H1 (cell line): ENCODE measurements around the gene SHANK2. TPM values are rescaled to one million over a fixed set of nuclear protein-coding genes. Genes with fewer than 3 reads are reported as not detected.

Source experiments
- CTCF ChIA-PET: fragments of 300-600 bp; sonication (Branson Sonifier 250); formaldehyde crosslinking; loops from one replicate; lab custom pipeline; 2021; ENCODE audit not compliant: partially characterized antibody; lab: Charles Lee
- POLR2A ChIA-PET: fragments of 300-600 bp; sonication (Branson Sonifier 250); formaldehyde crosslinking; loops from one replicate; lab custom pipeline; 2021; ENCODE audit warnings: inconsistent platforms; ENCODE audit not compliant: partially characterized antibody; lab: Charles Lee
- DNase-seq, 2 experiments: peaks; one replicate each; pipeline versions ENCODE4 v3.0.0 to v3.0.0-alpha.2; 2010 to 2022; ENCODE audit warnings: low spot score in 2 of 2, low read depth in 1 of 2, mixed read lengths in 1 of 2
- FAIRE-seq: peaks from 2 replicates; lab custom pipeline; 2011; peaks lifted over from hg19 to GRCh38; lab: Jason Lieb, UNC
- H2AFZ ChIP-seq: 2 replicates; pipeline ENCODE4 v1.8.1; 2012; ENCODE audit warnings: low read length, inconsistent platforms
- H2AK5ac ChIP-seq: 2 replicates; pipeline ENCODE4 v1.6.1; 2013; ENCODE audit warnings: low read depth, low read length
- H2BK120ac ChIP-seq: replicated peaks from 2 replicates; pipeline ENCODE3; 2013; ENCODE audit warnings: low read depth, low read length, inconsistent platforms
- H2BK12ac ChIP-seq: 2 replicates; pipeline ENCODE4 v1.6.1; 2013; ENCODE audit warnings: low read depth, low read length
- H2BK15ac ChIP-seq: 2 replicates; pipeline ENCODE4 v1.6.1; 2013; ENCODE audit warnings: low read length
- H2BK20ac ChIP-seq: 2 replicates; pipeline ENCODE4 v1.6.1; 2013; ENCODE audit warnings: low read length
- H2BK5ac ChIP-seq: 2 replicates; pipeline ENCODE4 v1.6.1; 2013; ENCODE audit warnings: low read depth, low read length
- H3K14ac ChIP-seq: 2 replicates; pipeline ENCODE4 v1.6.1; 2013; ENCODE audit warnings: inconsistent platforms; ENCODE audit not compliant: insufficient read length
- H3K18ac ChIP-seq: 2 replicates; pipeline ENCODE4 v1.6.1; 2013; ENCODE audit warnings: low read length; ENCODE audit errors: extremely low read depth
- H3K23ac ChIP-seq: 2 replicates; pipeline ENCODE4 v1.6.1; 2013; ENCODE audit warnings: inconsistent platforms; ENCODE audit not compliant: insufficient read length
- H3K23me2 ChIP-seq: 2 replicates; pipeline ENCODE4 v1.6.1; 2013; ENCODE audit warnings: low read depth, low read length
- H3K27ac ChIP-seq: 2 replicates; pipeline ENCODE4 v1.6.1; 2011; ENCODE audit warnings: low read depth, low read length, inconsistent platforms
- H3K27me3 ChIP-seq, 4 experiments: replicated peaks in 1 of 4; 1 replicate in 1 of 4; 2 replicates in 3 of 4; pipeline versions ENCODE4 v1.6.1 to v1.8.1; 2011 to 2013; ENCODE audit warnings: low read length in 3 of 4, mild to moderate bottlenecking in 3 of 4, inconsistent platforms in 2 of 4, mixed read lengths in 2 of 4, moderate library complexity in 1 of 4; ENCODE audit not compliant: control insufficient read depth in 3 of 4, insufficient read depth in 3 of 4; ENCODE audit errors: extremely low read depth in 1 of 4
- H3K36me3 ChIP-seq, 4 experiments: 2 replicates each; pipeline versions ENCODE4 v1.6.1 to v1.8.1; 2011 to 2013; ENCODE audit warnings: mild to moderate bottlenecking in 4 of 4, low read length in 3 of 4, moderate library complexity in 2 of 4, control low read depth in 1 of 4, inconsistent platforms in 1 of 4; ENCODE audit not compliant: insufficient read depth in 4 of 4, control insufficient read depth in 2 of 4
- H3K4ac ChIP-seq: replicated peaks from 2 replicates; pipeline ENCODE3; 2013; ENCODE audit warnings: low read length, low read depth, mixed read lengths, inconsistent platforms; ENCODE audit not compliant: insufficient read length
- H3K4me1 ChIP-seq, 4 experiments: replicated peaks in 1 of 4; 1 replicate in 1 of 4; 2 replicates in 3 of 4; pipeline versions ENCODE4 v1.6.1 to v1.8.1; 2011 to 2013; ENCODE audit warnings: low read length in 3 of 4, inconsistent platforms in 2 of 4, mixed read lengths in 1 of 4; ENCODE audit not compliant: insufficient read depth in 4 of 4, control insufficient read depth in 3 of 4
- H3K4me2 ChIP-seq, 2 experiments: 2 replicates each; pipeline versions ENCODE4 v1.6.1 to v1.8.1; 2011 to 2013; ENCODE audit warnings: low read depth in 2 of 2, low read length in 2 of 2, control low read depth in 1 of 2, inconsistent platforms in 1 of 2, mild to moderate bottlenecking in 1 of 2; ENCODE audit not compliant: insufficient read depth in 1 of 2
- H3K4me3 ChIP-seq, 4 experiments: fragments of 200-600, 300-600 bp in 1 of 4; sonication (generic), shearing (Covaris generic), sonication (Bioruptor Twin) in 1 of 4; 2 replicates each; pipeline versions ENCODE4 v1.5.1 to v1.8.1; 2011 to 2016; ENCODE audit warnings: low read length in 4 of 4, low read depth in 3 of 4, control low read depth in 2 of 4, inconsistent platforms in 2 of 4, mild to moderate bottlenecking in 2 of 4, mixed read lengths in 1 of 4, moderate library complexity in 1 of 4; ENCODE audit not compliant: insufficient read depth in 2 of 4; ENCODE audit errors: extremely low read depth in 1 of 4
- H3K56ac ChIP-seq: replicated peaks from 2 replicates; pipeline ENCODE3; 2013; ENCODE audit warnings: low read depth, mild to moderate bottlenecking, mixed read lengths, low read length, inconsistent platforms; ENCODE audit not compliant: insufficient read length
- H3K79me1 ChIP-seq: 2 replicates; pipeline ENCODE4 v1.6.1; 2013; ENCODE audit warnings: low read depth, low read length, control low read depth
- H3K79me2 ChIP-seq, 2 experiments: 2 replicates each; pipeline versions ENCODE4 v1.6.1 to v1.8.1; 2012 to 2013; ENCODE audit warnings: low read length in 2 of 2, mild to moderate bottlenecking in 2 of 2, inconsistent platforms in 1 of 2; ENCODE audit not compliant: insufficient read depth in 2 of 2, control insufficient read depth in 1 of 2
- H3K9ac ChIP-seq, 4 experiments: replicated peaks in 1 of 4; 1 replicate in 1 of 4; 2 replicates in 3 of 4; pipeline versions ENCODE4 v1.6.1 to v1.8.1; 2011 to 2013; ENCODE audit warnings: low read depth in 3 of 4, low read length in 3 of 4, control low read depth in 2 of 4, mild to moderate bottlenecking in 2 of 4, moderate library complexity in 2 of 4, inconsistent platforms in 1 of 4; ENCODE audit errors: extremely low read depth in 1 of 4
- H3K9me3 ChIP-seq, 2 experiments: 2 replicates each; pipeline versions ENCODE4 v1.6.1 to v1.8.1; 2012 to 2013; ENCODE audit warnings: mild to moderate bottlenecking in 2 of 2, moderate library complexity in 2 of 2, control low read depth in 1 of 2, inconsistent platforms in 1 of 2, low read depth in 1 of 2, low read length in 1 of 2, mixed read lengths in 1 of 2; ENCODE audit not compliant: insufficient read depth in 2 of 2
- H4K20me1 ChIP-seq, 2 experiments: replicated peaks in 1 of 2; 2 replicates each; pipeline versions ENCODE3 to v1.8.1; 2011 to 2013; ENCODE audit warnings: inconsistent platforms in 2 of 2, low read length in 2 of 2, mild to moderate bottlenecking in 1 of 2; ENCODE audit not compliant: insufficient read depth in 2 of 2, control insufficient read depth in 1 of 2
- H4K5ac ChIP-seq: 2 replicates; pipeline ENCODE4 v1.6.1; 2013; ENCODE audit warnings: low read length, low read depth, mixed read lengths, inconsistent platforms; ENCODE audit not compliant: insufficient read length
- H4K8ac ChIP-seq: 2 replicates; pipeline ENCODE4 v1.8.0; 2013; ENCODE audit warnings: mild to moderate bottlenecking, moderate library complexity, low read length, inconsistent platforms; ENCODE audit not compliant: insufficient read depth; ENCODE audit errors: extremely low read depth
- H4K91ac ChIP-seq: replicated peaks from 2 replicates; pipeline ENCODE3; 2013; ENCODE audit warnings: low read length, mixed read lengths, inconsistent platforms; ENCODE audit not compliant: insufficient read length
- CREB1 ChIP-seq: IDR thresholded peaks from 2 replicates; pipeline ENCODE4 v1.6.1; 2012; ENCODE audit warnings: inconsistent platforms
- EZH2 ChIP-seq: fragments of 200-600 bp; sonication (generic); IDR thresholded peaks from 2 replicates; pipeline ENCODE4 v1.7.1; 2012; ENCODE audit warnings: low read depth, mild to moderate bottlenecking, moderate library complexity, low read length, inconsistent platforms; ENCODE audit not compliant: severe bottlenecking
- FOSL1 ChIP-seq: IDR thresholded peaks from 2 replicates; pipeline ENCODE4 v1.6.1; 2011; ENCODE audit warnings: mild to moderate bottlenecking, low read depth, low read length, moderate library complexity; ENCODE audit not compliant: insufficient read depth
- JUN ChIP-seq: IDR thresholded peaks from 2 replicates; pipeline ENCODE4 v1.6.1; 2011; ENCODE audit warnings: low read depth, mild to moderate bottlenecking, improper control_type of control experiment, low read length
- KDM4A ChIP-seq: IDR thresholded peaks from one replicate; pipeline ENCODE4 v1.7.1; 2012; ENCODE audit warnings: low read depth, mild to moderate bottlenecking, moderate library complexity, low read length, inconsistent platforms; ENCODE audit not compliant: severe bottlenecking
- KDM5A ChIP-seq: fragments of 200-600 bp; IDR thresholded peaks from 2 replicates; pipeline ENCODE4 v1.7.1; 2012; ENCODE audit warnings: mild to moderate bottlenecking, low read length, inconsistent platforms, mixed read lengths
- MAFK ChIP-seq: IDR thresholded peaks from 2 replicates; pipeline ENCODE4 v1.6.1; 2012; ENCODE audit warnings: low read depth, mild to moderate bottlenecking, improper control_type of control experiment, low read length
- POU5F1 ChIP-seq: IDR thresholded peaks from 2 replicates; pipeline ENCODE4 v1.6.1; 2011; ENCODE audit warnings: low read depth, mild to moderate bottlenecking, low read length, moderate library complexity
- RAD21 ChIP-seq, 2 experiments: IDR thresholded peaks in 1 of 2; conservative IDR thresholded peaks in 1 of 2; 2 replicates each; pipeline ENCODE4 v1.6.1; 2011; ENCODE audit warnings: low read depth in 2 of 2, low read length in 2 of 2, improper control_type of control experiment in 1 of 2, inconsistent platforms in 1 of 2, mild to moderate bottlenecking in 1 of 2, moderate library complexity in 1 of 2
- RFX5 ChIP-seq: IDR thresholded peaks from 2 replicates; pipeline ENCODE4 v1.6.1; 2011; ENCODE audit warnings: low read depth, low read length, improper control_type of control experiment, borderline replicate concordance
- SIRT6 ChIP-seq: IDR thresholded peaks from one replicate; pipeline ENCODE4 v1.7.1; 2012; ENCODE audit warnings: low read length, inconsistent platforms
- SP2 ChIP-seq: IDR thresholded peaks from 2 replicates; pipeline ENCODE4 v1.6.1; 2012; ENCODE audit warnings: mild to moderate bottlenecking, low read length, inconsistent platforms
- WGBS, 2 experiments: shearing (Covaris generic) in 1 of 2; methylation state at CpG; one replicate each; pipeline versions ENCODE4 v1.1.6 to v1.1.7; 2013 to 2015; ENCODE audit warnings: low lambda C conversion rate in 2 of 2, mixed read lengths in 2 of 2, inconsistent platforms in 1 of 2, low coverage in 1 of 2, missing lambda C conversion rate in 1 of 2; ENCODE audit not compliant: insufficient replicate concordance in 2 of 2, insufficient coverage in 1 of 2, insufficient read length in 1 of 2; ENCODE audit errors: extremely low coverage in 1 of 2, missing lambda C conversion rate in 1 of 2; 5-methylcytosine and 5-hydroxymethylcytosine counted together
- polyA plus RNA-seq, 7 experiments: library from polyadenylated mRNA; depleted of rRNA in 3 of 7; stranded (reverse) in 5 of 7; unstranded in 2 of 7; fragments of >200 nt in 5 of 7; fragments of 200-250 nt in 2 of 7; gene quantifications; 1 replicate in 5 of 7; 2 replicates in 1 of 7; 4 replicates in 1 of 7; pipeline versions ENCODE4 v1.2.1 to v1.2.3, GENCODE V29; 2011 to 2013; ENCODE audit warnings: missing spikeins in 2 of 7, mixed read lengths in 2 of 7
- total RNA-seq: library from RNA; stranded (reverse); fragmentation: NEBNext Ultra II Directional; extraction: Animal tissue kit (Norgen Biotek cat#: 25700); gene quantifications from 2 replicates; pipeline ENCODE4 v1.2.1, GENCODE V29; 2021

Gene SHANK2
- total and polyA plus RNA-seq, 2 of the 8 experiments (the other 6 are each of a cell fraction or from before 2014, with no cell fraction given), result 10.1 to 54.2 TPM

- WGBS, 2 experiments, result 84% methylated on average over 15 of the region's 15 CpGs; no CpG with 5 or more reads in 1 of the 2 experiments
- Histone ChIP-seq H2AK5ac (no peak overlapping the region), H3K4me3 (no peak overlapping the region), H3K23me2 (no peaks in the 10 kb centered on the region), H3K9me3 (no peaks in the 10 kb centered on the region), H3K27me3 (no peaks in the 10 kb centered on the region; a peak in 1 of 7 replicates), H4K20me1 (peaks cover 0 to 1% of the 10 kb centered on the region in 2 experiments), H3K79me2 (no peaks in the 10 kb centered on the region), H3K14ac (no peak overlapping the region), H3K36me3 (no peaks in the 10 kb centered on the region), H2BK120ac (no peak overlapping the region), H2BK5ac (no peak overlapping the region), H3K4me2 (no peak overlapping the region), H2BK20ac (no peak overlapping the region), H3K56ac (no peak overlapping the region), H3K18ac (no peak overlapping the region; the same call in 1 of the 2 replicates), H4K91ac (no peak overlapping the region), H4K5ac (no peak overlapping the region), H4K8ac (no peak overlapping the region), H2BK15ac (no peak overlapping the region), H3K4ac (no peak overlapping the region), H3K79me1 (no peaks in the 10 kb centered on the region), H3K23ac (no peak overlapping the region), H2BK12ac (0 out of 2 replicates have a peak overlapping the region, but pooled peaks have one; percentile 17), H3K27ac (no peak overlapping the region), H3K4me1 (peaks cover 0 to 3% (median 0%) of the 10 kb centered on the region in 4 experiments; a peak in 2 of 7 replicates), H2AFZ (no peak overlapping the region), H3K9ac (no peak overlapping the region)
- CTCF ChIA-PET, result interaction anchor here (0.6 to 1.5 kb wide), 5 partner anchors 15 to 167 kb away, joined by 3 to 5 read pairs (median 3); no protein-coding TSS in a partner anchor
- POLR2A ChIA-PET, result interaction anchor here (1.1 kb wide), 1 partner anchor 36 kb away, joined by 4 read pairs; no protein-coding TSS in a partner anchor
- DNase-seq, result no peak
- FAIRE-seq, result no peak
- TF ChIP-seq FOSL1 (no peak), POU5F1 (no peak), KDM5A (no peak), CREB1 (no peak), EZH2 (no peak), SIRT6 (no peak), SP2 (no peak), RAD21 (IDR thresholded peaks at IDR 0.05 in 1 of 2, conservative IDR thresholded peaks at IDR 0.05 in 1 of 2; ENCODE audit: low read depth in 2 of 2, low read length in 2 of 2) (no peak), MAFK (no peak), JUN (no peak), KDM4A (no peak), RFX5 (no peak)
Measured at GRCh38 chr11:71282581-71283351, 30.4 kb upstream of the SHANK2 start.
